Measurements from ENCODE around the gene THSD4.

Gene THSD4

DNA sequence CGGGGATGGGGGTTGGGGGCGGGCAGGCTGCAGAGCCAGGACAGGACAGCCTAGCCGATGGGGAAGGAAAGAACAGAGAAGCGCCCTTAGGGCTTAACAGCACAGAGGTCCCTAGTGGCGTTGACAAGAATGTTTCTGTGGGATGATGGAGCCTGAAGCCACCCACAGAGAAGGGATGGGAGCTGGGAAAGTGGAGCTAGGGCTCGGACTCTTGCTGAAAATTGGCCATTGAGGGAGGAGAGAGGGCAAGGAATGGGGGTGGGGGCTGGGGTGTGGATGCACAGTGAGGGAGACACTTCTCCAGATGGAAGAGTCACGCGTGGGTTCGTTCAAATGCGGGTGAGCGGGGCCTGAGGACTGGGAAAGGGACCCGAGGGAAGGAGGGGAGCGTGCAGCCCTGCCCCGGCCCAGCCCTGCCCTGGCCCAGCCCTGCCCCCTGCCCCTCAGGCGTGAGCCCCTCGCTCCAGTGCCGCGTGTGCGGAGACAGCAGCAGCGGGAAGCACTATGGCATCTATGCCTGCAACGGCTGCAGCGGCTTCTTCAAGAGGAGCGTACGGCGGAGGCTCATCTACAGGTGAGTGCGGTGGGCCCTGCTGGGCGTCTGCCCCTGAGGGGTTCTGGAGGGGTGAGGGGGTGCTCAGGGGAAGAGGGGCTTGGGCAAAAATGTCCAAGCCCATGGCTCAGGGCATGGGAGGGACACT, 695.9 kb downstream of the THSD4 start:
- no peaks in the 10 kb centered on the region for H3K27me3 ChIP-seq (ENCODE audit: low read depth)
- no peak for DNase-seq (ENCODE audit: low spot score in 2 of 2)
- H3K4me1 ChIP-seq, result no peaks in the 10 kb centered on the region; the same call in 1 of the 2 replicates
- in situ Hi-C loops (cut with MboI; ENCODE audit: low sequenced_read_pairs), result no loop called here
- H3K9me3 ChIP-seq, result no peaks in the 10 kb centered on the region
- no peaks in the 10 kb centered on the region for H3K36me3 ChIP-seq (replicated peaks)
- no peak overlapping the region for H3K4me3 ChIP-seq

DNA sequence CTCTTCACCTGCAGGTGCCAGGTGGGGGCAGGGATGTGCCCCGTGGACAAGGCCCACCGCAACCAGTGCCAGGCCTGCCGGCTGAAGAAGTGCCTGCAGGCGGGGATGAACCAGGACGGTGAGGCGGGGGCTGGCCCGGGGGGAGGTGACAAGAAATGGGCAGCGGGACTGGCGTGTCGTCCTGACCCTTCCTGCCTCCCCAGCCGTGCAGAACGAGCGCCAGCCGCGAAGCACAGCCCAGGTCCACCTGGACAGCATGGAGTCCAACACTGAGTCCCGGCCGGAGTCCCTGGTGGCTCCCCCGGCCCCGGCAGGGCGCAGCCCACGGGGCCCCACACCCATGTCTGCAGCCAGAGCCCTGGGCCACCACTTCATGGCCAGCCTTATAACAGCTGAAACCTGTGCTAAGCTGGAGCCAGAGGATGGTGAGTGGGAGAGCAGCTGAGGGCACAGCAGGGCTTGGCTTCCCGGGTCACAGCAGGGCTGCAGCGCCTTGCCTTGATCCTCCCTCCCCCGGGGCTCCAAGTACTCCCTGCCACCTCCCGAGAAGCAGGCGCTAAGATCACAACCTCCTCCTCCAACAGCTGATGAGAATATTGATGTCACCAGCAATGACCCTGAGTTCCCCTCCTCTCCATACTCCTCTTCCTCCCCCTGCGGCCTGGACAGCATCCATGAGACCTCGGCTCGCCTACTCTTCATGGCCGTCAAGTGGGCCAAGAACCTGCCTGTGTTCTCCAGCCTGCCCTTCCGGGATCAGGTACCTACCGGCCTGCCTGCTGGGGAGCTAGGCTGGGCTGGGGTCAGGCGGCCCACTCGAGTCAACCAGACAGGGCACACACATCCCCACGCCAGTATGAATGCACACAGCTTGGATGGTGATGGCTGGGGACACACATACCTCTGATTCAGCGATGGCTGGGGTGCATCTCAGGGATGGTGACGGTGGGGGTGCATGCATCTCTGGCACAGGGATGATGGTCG, 696.8 kb downstream of the THSD4 start:
- no peaks in the 10 kb centered on the region for H3K27me3 ChIP-seq (ENCODE audit: low read depth)
- in situ Hi-C loops (cut with MboI; ENCODE audit: low sequenced_read_pairs), result no loop called here
- no peak for DNase-seq (ENCODE audit: low spot score in 2 of 2)
- H3K4me1 ChIP-seq, result no peaks in the 10 kb centered on the region; the same call in 1 of the 2 replicates
- no peak overlapping the region for H3K4me3 ChIP-seq
- H3K36me3 ChIP-seq (replicated peaks), result no peaks in the 10 kb centered on the region
- no peaks in the 10 kb centered on the region for H3K9me3 ChIP-seq

DNA sequence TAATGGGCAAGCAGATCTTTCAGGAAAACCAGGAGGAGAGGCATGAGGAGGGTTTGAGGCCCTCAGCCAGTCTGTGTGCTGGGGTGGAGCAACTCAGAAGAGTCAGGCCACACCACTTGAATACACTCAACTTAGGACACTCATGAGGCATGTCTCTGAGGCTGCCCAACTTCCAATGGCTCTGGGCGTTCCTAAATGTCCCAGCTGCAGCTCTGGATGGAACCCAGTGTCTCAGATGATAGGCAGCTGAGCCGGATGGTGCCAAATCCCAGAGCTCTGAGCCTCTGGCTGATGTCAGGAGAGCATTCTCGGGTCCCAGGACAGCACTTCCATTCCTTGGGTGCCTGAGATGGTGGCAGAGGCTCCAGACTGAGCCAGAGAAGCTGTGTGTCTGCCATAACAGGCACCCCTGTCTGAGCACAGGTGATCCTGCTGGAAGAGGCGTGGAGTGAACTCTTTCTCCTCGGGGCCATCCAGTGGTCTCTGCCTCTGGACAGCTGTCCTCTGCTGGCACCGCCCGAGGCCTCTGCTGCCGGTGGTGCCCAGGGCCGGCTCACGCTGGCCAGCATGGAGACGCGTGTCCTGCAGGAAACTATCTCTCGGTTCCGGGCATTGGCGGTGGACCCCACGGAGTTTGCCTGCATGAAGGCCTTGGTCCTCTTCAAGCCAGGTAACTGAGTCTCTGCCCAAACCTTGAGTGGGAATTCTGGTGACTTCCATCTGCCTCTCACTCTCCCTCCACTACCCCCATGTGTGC, 697.9 kb downstream of the THSD4 start:
- Histone ChIP-seq H3K27me3 (ENCODE audit: low read depth) (no peaks in the 10 kb centered on the region), H3K9me3 (no peaks in the 10 kb centered on the region), H3K4me3 (no peak overlapping the region), H3K36me3 (replicated peaks) (no peaks in the 10 kb centered on the region), H3K4me1 (no peaks in the 10 kb centered on the region)
- in situ Hi-C loops (cut with MboI; ENCODE audit: low sequenced_read_pairs), result no loop called here
- DNase-seq (ENCODE audit: low spot score in 2 of 2), result no peak

DNA sequence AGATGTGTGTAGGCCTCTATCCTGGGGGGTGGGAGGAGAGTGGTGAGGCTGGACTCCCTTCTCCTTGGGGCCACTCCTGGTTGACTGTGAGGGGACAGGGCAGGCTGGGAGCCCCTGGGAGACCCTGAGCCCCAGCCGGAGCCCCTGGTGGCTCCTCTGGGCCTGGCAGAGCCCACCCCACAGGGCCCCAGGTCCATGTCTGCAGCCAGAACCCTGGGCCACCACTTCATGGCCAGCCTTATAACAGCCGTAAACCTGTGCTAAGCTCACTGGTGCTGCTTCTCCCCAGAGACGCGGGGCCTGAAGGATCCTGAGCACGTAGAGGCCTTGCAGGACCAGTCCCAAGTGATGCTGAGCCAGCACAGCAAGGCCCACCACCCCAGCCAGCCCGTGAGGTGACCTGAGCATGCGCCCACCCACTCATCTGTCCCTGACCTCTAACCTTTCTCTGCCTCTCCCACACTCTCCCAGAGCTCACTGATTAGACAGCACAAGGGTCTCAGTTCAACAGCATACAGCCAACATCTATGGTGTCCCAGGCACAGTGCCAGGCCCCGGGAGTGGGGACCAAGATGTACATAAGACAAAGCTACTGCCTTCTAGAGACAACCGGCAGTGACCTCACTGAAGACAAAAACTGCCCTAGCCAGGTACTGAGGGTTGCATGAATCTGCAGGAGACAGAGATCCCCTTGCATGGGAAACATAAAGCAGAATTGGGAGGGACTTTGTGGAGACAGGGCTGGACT, 698.6 kb downstream of the THSD4 start:
- no peaks in the 10 kb centered on the region for H3K27me3 ChIP-seq (ENCODE audit: low read depth)
- in situ Hi-C loops (cut with MboI; ENCODE audit: low sequenced_read_pairs), result no loop called here
- H3K4me3 ChIP-seq, result no peak overlapping the region
- DNase-seq (ENCODE audit: low spot score in 2 of 2), result no peak
- H3K4me1 ChIP-seq, result no peaks in the 10 kb centered on the region
- H3K36me3 ChIP-seq (replicated peaks), result no peaks in the 10 kb centered on the region
- no peaks in the 10 kb centered on the region for H3K9me3 ChIP-seq

DNA sequence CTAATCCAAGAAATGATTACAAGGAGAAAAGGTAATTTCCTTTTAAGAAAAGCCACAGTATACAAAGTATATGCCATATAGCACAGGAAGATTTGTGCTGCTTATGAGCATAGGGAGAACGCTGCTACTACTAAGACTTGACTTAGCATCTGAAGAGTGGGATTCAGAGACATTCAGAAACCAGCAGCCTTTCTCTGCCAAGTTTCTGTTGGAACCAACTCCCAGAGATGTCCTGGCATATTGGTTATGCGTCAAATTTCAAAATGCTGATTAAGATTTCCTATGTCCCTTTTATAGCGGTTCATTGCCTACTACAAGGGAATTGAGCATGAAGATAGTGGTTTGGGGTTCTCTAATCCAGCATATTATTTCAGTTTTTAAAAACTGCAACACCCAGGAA, 700.0 kb downstream of the THSD4 start:
- H3K27me3 ChIP-seq (ENCODE audit: low read depth), result no peaks in the 10 kb centered on the region
- no peaks in the 10 kb centered on the region for H3K36me3 ChIP-seq (replicated peaks)
- H3K9me3 ChIP-seq, result peaks cover 9% of the 10 kb centered on the region; the same call in 1 of the 2 replicates
- no peak for DNase-seq (ENCODE audit: low spot score in 2 of 2)
- no peak overlapping the region for H3K4me3 ChIP-seq
- in situ Hi-C loops (cut with MboI; ENCODE audit: low sequenced_read_pairs), result no loop called here
- H3K4me1 ChIP-seq, result no peaks in the 10 kb centered on the region

DNA sequence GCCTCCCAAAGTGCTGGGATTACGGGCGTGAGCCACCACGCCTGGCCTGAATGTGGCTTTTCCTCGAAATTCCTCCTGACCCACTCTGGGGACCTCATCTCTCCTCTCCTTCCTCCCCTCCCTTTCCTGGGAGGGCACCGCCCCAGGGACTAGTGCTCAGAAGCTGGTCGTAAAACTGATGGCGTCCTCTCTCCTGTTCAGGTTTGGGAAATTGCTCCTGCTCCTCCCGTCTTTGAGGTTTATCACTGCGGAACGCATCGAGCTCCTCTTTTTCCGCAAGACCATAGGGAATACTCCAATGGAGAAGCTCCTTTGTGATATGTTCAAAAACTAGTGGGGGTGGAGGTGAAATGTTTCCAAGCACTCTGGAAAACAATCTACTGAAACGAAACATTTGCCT, 702.1 kb downstream of the THSD4 start:
- peaks cover 13% of the 10 kb centered on the region; the same call in 1 of the 2 replicates for H3K9me3 ChIP-seq
- in situ Hi-C loops (cut with MboI; ENCODE audit: low sequenced_read_pairs), result no loop called here
- DNase-seq (ENCODE audit: low spot score in 2 of 2), result no peak

DNA sequence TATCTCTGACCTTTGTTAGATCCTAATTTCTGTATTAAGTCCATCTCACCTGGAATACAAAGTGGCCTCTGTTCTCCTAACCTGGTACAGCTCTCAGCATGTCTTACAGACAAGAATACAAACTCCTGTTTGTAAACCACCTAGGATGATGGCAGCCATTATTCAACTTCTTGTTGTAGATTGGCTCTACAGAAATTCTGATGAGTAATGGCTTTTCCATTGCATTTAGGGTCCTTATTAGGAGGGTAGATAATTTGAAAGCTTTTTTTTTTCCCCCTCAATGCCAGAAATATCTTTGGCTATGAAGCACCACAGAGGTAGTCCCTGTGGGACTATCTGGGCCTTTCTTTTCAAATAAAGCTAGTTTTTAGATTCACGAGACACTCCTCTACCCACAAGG, 704.9 kb downstream of the THSD4 start:
- Histone ChIP-seq H3K27me3 (ENCODE audit: low read depth) (no peaks in the 10 kb centered on the region), H3K36me3 (replicated peaks) (no peaks in the 10 kb centered on the region; the same call in 1 of the 2 replicates), H3K4me1 (no peaks in the 10 kb centered on the region), H3K9me3 (peaks cover 16% of the 10 kb centered on the region; the same call in 1 of the 2 replicates), H3K4me3 (no peak overlapping the region)
- in situ Hi-C loops (cut with MboI; ENCODE audit: low sequenced_read_pairs), result no loop called here
- DNase-seq (ENCODE audit: low spot score in 2 of 2), result no peak

More for the DNA sequence above, 702.1 kb downstream of the THSD4 start:
- no peak overlapping the region for H3K4me3 ChIP-seq
- H3K36me3 ChIP-seq (replicated peaks), result no peaks in the 10 kb centered on the region
- H3K4me1 ChIP-seq, result no peaks in the 10 kb centered on the region
- H3K27me3 ChIP-seq (ENCODE audit: low read depth), result no peaks in the 10 kb centered on the region

DNA sequence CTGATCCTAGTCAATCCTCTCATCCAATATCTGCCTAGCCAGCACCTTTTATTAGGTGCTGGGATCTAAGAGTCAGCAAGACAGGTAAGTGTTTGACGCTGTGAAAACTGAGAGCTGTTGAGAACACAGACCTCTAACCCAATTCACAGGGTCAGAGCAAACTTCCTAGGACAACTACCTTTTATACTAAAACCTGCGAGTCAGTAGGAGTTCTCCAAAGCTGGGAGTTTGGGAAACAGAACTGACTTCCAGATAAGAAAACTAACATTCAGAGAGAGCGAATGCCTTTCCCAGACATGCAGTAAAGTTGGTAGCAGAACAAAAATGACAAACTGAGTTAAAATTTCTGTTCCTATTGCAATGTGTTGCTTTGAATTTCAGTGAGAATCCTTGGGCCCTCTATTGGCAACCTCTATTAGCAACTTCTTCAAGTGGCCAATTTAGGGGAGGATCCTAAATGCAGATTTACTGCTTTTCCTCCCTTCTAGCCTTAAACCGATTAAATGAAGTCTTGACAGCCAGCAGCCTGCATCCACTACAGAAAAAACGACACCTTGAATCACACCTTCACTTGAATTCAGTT, 706.4 kb downstream of the THSD4 start:
- H3K4me3 ChIP-seq, result no peak overlapping the region
- DNase-seq (ENCODE audit: low spot score in 2 of 2), result no peak
- H3K36me3 ChIP-seq (replicated peaks), result peaks cover 5% of the 10 kb centered on the region; the same call in 1 of the 2 replicates
- H3K9me3 ChIP-seq, result peaks cover 16% of the 10 kb centered on the region; the same call in 1 of the 2 replicates
- H3K27me3 ChIP-seq (ENCODE audit: low read depth), result no peaks in the 10 kb centered on the region
- in situ Hi-C loops (cut with MboI; ENCODE audit: low sequenced_read_pairs), result no loop called here
- H3K4me1 ChIP-seq, result no peaks in the 10 kb centered on the region

DNA sequence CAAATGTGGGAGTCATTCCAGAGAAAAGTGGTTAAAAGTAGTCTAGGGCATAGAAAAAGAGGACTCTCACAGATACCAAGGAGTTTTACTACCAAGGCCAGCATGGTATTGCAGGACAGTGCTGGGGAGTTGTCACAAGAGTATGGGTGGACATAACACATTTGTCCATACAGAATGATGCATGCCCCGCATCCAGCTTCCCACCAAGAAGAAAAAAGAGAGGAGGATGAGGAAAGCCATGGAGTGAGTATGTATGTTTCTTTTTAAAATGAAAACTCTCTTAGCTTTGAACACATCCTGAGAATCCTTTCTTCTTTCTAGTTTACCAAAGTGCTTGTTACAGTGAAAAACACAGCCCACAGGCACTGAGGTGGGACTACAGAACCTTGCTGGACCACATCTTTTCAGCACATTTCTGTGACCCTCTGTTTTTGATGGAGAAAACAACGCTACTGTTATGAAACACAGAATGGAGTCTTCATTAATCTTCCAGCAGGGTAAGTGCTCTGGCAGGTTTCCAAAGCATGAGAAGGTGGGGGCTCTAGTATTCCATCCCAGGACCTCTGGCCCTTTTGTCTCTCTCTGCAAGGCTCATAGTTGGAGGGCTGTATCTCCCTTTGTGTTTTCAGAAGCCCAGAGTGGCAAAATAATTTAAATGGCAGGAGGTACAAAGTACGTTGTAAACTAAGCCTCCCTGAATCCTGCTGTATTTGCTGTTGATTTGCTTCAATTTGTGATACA, 707.8 kb downstream of the THSD4 start:
- Histone ChIP-seq H3K27me3 (ENCODE audit: low read depth) (no peaks in the 10 kb centered on the region), H3K9me3 (peaks cover 16% of the 10 kb centered on the region; the same call in 1 of the 2 replicates), H3K4me3 (no peak overlapping the region), H3K36me3 (replicated peaks) (peaks cover 16% of the 10 kb centered on the region), H3K4me1 (no peaks in the 10 kb centered on the region)
- in situ Hi-C loops (cut with MboI; ENCODE audit: low sequenced_read_pairs), result no loop called here
- no peak for DNase-seq (ENCODE audit: low spot score in 2 of 2)

DNA sequence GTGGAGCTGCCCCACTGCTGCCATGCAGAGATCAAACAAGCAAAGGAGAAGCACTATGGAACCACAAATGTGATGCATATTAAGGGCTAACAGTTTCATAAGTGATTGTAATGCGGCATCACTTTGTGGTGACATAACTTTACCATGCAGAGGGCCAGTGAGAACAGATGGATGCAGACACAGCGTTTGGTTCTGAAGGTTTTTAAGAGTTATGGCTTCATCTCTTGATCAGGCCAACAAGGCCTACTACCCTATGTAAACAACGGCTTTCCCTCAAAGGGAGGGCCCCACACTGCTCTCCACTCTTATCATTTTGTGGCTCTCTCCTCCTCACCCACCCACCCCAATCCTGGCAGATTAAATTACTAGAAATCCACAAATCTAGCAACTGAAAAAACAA, 708.5 kb downstream of the THSD4 start:
- DNase-seq (ENCODE audit: low spot score in 2 of 2), result no peak
- Histone ChIP-seq H3K27me3 (ENCODE audit: low read depth) (no peaks in the 10 kb centered on the region), H3K4me1 (no peaks in the 10 kb centered on the region), H3K4me3 (no peak overlapping the region), H3K9me3 (peaks cover 16% of the 10 kb centered on the region; the same call in 1 of the 2 replicates), H3K36me3 (replicated peaks) (peaks cover 16% of the 10 kb centered on the region)
- in situ Hi-C loops (cut with MboI; ENCODE audit: low sequenced_read_pairs), result no loop called here

DNA sequence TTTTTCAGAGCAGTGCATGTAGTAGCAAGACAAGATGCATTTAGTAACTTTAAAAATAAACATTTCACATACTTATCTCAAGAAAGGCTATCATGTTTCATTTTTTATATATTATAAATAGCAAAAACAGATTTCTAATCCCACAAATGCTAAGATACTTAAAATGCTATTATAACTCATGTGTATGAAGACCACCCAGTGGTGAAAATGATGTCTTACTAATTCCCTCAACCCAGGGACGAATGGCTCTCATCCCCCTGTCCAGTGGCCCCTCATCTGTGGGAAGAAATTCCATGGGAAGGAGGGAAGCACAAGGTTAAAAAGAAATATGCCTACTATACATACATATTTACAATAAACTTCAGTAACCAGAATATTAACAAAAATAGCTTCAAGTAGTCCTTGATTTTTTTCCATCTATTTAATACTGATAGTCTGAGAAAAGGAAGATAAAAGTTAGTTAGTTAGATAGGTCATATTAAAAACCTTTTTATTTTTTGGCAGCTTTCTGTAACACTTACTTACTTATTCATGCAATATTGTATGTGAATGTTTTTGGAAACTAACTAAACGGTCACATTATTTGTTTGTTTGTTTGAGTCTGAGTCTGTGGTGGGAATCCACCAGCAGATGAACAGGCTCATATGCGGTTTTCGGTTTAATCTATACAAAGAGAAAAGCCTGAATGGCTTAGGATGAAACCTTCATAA, 709.9 kb downstream of the THSD4 start:
- Histone ChIP-seq H3K4me3 (no peak overlapping the region), H3K9me3 (peaks cover 8% of the 10 kb centered on the region; the same call in 1 of the 2 replicates), H3K36me3 (replicated peaks) (peaks cover 16% of the 10 kb centered on the region), H3K4me1 (no peaks in the 10 kb centered on the region), H3K27me3 (ENCODE audit: low read depth) (no peaks in the 10 kb centered on the region)
- DNase-seq (ENCODE audit: low spot score in 2 of 2), result no peak
- in situ Hi-C loops (cut with MboI; ENCODE audit: low sequenced_read_pairs), result no loop called here

DNA sequence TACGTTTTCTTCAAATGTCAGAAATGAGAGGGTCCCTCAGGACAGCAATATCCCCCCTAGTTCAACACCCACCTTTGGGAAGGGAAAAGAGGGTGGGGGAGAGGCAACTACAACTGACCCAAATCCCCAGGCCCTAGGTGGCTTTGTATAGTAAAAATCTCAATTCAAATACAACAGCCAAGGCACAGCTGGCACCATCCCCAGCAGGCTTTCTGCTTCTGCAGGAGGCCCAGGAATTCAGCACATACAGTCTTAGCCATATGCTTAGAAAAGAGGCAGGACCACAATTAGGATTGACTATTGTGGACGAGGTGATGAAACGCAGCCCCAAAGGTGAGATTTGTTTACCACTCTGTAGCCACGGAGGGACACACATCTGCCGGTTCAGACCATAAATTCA, 710.9 kb downstream of the THSD4 start:
- peaks cover 7% of the 10 kb centered on the region; the same call in 1 of the 2 replicates for H3K9me3 ChIP-seq
- no peak overlapping the region for H3K4me3 ChIP-seq
- in situ Hi-C loops (cut with MboI; ENCODE audit: low sequenced_read_pairs), result no loop called here
- H3K4me1 ChIP-seq, result no peaks in the 10 kb centered on the region
- no peaks in the 10 kb centered on the region for H3K27me3 ChIP-seq (ENCODE audit: low read depth)
- DNase-seq (ENCODE audit: low spot score in 2 of 2), result no peak
- peaks cover 16% of the 10 kb centered on the region for H3K36me3 ChIP-seq (replicated peaks)

Measured in HAP-1 (cell line).